22Rv1 (cell line): ENCODE measurements around the gene TRIO.

Experiments
- H3K27ac ChIP-seq: fragments of 450-650 bp; 2 replicates; pipeline ENCODE4 v1.5.1; 2017
- ZFX ChIP-seq: fragments of 450-650 bp; IDR thresholded peaks from 2 replicates; pipeline ENCODE4 v1.6.1; 2017; ENCODE audit warnings: antibody characterized with exemption, borderline replicate concordance
- TF ChIP-seq, protein P1 (sequence below): fragments of 450-650 bp; IDR thresholded peaks from 2 replicates; pipeline ENCODE4 v1.5.1; 2017; ENCODE audit warnings: mild to moderate bottlenecking

Gene TRIO

DNA sequence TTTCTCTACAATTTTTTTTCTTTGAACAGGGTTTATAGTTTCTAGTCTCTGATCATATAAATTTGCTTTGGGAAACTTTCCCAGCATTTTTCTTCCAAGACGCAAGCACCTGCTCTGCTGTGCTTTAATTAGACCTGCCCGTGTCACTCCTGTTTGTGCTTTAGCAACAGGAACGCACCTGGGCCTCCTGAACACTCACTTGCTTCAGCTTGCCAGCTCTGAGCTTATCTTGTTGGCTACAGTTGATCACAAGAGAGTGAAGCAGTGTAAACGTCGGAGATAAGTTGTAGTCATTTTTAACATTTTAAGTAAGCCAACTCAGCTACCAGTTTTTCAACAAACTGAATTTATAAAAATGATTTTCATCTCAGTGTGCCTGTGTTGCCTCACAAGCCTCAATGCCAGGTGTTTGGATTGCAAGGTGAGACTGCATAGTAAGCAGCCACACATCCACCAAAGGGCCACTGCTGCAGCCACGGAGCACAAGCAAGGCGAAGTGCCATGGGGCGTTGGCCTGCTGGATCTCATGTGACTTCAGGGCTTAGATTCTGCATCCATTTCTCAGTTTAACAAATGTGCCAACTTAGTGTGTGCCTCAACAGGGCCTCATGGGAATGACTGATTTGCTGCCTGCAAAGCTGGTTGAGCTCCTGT is 166.9 kb downstream of the TRIO start:
- TF ChIP-seq, protein P1, sequence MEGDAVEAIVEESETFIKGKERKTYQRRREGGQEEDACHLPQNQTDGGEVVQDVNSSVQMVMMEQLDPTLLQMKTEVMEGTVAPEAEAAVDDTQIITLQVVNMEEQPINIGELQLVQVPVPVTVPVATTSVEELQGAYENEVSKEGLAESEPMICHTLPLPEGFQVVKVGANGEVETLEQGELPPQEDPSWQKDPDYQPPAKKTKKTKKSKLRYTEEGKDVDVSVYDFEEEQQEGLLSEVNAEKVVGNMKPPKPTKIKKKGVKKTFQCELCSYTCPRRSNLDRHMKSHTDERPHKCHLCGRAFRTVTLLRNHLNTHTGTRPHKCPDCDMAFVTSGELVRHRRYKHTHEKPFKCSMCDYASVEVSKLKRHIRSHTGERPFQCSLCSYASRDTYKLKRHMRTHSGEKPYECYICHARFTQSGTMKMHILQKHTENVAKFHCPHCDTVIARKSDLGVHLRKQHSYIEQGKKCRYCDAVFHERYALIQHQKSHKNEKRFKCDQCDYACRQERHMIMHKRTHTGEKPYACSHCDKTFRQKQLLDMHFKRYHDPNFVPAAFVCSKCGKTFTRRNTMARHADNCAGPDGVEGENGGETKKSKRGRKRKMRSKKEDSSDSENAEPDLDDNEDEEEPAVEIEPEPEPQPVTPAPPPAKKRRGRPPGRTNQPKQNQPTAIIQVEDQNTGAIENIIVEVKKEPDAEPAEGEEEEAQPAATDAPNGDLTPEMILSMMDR = no peak
- TF ChIP-seq ZFX = no peak
- H3K27ac ChIP-seq = no peak overlapping the region

DNA sequence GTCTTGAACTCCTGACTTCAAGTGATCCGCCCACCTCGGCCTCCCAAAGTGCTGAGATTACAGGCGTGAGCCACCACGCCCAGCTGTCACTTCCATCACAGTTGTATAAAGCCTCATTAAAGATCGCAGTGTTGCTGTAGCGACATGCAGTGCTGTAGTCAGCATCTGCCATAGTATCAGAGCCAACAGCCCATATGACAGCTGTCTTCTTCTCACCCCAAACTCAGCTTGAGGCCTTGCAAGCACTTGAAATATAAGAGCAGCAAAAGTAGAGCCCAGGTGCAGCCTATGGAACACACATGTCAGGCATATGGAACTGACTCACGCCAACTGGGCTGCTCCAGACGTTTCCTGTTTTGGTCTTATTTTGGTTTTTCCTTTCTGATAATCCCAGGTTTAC is 167.8 kb downstream of the TRIO start:
- no peak overlapping the region for H3K27ac ChIP-seq
- TF ChIP-seq, protein P1 = no peak
- TF ChIP-seq ZFX = no peak

DNA sequence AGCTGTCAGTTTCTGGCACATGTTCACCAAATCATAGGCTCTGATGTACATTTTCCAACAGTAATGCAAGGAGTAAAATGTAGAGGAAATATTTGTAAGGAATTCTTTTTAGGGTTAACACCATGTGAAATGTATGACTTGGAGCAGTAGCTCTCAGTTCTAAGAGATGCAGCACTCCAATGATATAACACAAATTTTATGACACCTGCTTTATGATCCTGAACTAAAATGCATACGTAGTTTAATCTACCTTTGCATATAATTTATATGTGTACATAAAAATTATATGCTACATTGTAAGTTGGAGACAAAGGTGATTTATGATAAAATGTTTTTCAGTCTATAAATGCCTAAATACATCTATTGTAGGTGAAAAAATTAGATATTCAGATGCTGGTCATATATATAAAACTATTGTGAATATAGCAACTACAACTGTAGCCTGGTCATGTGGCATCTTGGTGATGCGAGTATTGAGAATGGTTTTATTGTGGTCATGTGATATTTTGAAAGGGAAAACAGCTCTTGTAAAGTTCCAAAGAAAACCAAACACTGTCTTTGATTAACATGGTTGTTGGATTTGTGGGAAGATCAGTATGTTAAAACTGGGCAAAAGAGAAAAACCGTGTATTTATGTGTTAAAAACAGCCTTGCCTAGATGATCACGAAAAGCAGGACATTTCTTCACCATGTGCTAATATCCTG is 171.0 kb downstream of the TRIO start:
- no peak overlapping the region for H3K27ac ChIP-seq
- TF ChIP-seq ZFX = no peak
- TF ChIP-seq, protein P1 = no peak

DNA sequence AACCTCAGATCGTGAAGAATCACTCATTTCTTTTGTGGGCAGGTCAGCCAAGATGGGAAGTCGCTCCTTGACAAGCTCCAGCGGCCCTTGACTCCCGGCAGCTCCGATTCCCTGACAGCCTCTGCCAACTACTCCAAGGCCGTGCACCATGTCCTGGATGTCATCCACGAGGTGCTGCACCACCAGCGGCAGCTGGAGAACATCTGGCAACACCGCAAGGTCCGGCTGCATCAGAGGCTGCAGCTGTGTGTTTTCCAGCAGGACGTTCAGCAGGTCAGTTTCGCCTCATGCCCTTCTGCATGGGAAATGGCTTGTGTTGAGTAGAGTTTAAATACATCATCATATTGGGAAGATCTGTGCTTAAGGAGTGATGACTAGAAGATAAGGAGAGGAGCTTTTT is 173.3 kb downstream of the TRIO start:
- no peak for TF ChIP-seq ZFX
- TF ChIP-seq, protein P1 = no peak
- no peak overlapping the region for H3K27ac ChIP-seq

DNA sequence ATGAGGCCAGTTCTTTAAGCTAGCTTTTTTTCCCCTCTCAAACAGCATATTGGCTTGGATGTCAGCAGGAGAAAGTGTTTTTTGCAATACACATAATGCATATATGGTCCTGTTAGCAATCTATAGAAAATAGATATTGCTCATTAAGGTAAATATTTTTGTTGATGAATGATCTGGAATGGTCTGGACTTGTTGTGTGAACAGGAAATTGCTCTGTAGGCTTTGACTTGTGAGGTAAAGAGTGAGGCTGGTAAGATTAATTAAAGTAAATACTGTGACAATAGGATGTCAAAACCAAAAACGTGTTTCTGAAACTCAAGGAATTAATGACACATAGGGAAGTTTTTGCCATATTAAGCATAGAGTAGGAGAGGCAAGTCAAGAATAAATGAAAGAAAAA is 176.0 kb downstream of the TRIO start:
- TF ChIP-seq, protein P1 = no peak
- no peak for TF ChIP-seq ZFX
- H3K27ac ChIP-seq = no peak overlapping the region

DNA sequence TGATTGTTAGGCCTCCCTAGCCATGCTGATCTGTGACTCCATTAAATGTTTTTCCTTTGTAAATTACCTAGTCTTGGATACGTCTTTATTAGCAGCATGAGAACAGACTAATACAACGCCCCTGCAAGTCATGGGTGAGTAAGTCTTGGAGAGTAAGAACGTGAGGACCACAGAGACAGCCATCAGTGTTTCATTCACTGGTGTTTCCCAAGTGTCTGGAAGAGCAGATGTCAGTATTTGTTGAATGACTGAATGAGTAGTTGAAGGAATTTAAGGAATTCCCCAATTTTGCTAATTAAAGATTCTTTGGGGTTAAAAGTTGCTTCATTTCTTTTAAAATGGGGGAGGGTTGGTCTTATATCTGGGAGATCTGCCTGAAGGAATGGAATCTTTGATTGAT is 178.8 kb downstream of the TRIO start:
- no peak for TF ChIP-seq ZFX
- TF ChIP-seq, protein P1 = no peak
- H3K27ac ChIP-seq = no peak overlapping the region

DNA sequence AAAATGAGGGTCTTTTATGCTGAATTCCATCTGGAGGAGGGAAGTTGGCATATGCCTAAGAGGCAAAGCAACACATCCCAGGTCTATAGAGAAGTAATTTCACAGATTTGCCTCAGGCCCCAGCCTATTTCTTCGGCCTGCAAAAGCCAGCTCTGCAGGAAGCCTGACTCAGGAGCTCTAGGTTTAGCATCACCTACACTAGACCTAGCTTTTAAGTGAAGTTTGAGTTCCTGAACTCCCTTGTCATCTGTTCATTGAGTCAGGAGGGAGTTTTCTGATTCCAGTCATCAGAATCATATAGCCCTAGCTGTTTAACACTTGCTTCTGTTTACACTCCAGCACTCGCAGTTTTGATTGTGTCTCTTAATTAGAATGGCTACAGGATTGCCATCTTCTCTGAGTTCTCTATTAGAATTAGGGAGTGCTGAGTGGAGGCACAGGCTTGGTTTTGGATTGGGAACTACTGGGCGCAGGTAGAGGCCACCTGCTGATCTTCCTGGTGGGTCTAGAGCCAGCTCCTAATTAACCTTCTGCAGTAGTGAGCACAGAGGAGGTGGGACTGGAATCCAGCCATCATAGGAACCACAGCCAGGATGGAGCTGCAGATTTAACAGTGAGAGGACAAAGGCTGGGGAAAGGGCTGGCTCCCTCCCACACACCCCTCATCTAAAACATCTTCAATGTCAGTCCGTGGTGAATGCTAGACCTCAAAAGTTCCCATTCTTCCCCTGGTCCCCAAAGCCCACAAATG is 179.5 kb downstream of the TRIO start:
- no peak overlapping the region for H3K27ac ChIP-seq
- no peak for TF ChIP-seq ZFX
- TF ChIP-seq, protein P1 = no peak
